Measurements from ENCODE around the gene MRPS18B. TPM values are rescaled to one million over a fixed set of nuclear protein-coding genes. Genes with fewer than 3 reads are reported as not detected.

Gene MRPS18B
- total RNA-seq, 4 donors from 2014 or later, result 48.1 to 85.7 (median 62.4) TPM

DNA sequence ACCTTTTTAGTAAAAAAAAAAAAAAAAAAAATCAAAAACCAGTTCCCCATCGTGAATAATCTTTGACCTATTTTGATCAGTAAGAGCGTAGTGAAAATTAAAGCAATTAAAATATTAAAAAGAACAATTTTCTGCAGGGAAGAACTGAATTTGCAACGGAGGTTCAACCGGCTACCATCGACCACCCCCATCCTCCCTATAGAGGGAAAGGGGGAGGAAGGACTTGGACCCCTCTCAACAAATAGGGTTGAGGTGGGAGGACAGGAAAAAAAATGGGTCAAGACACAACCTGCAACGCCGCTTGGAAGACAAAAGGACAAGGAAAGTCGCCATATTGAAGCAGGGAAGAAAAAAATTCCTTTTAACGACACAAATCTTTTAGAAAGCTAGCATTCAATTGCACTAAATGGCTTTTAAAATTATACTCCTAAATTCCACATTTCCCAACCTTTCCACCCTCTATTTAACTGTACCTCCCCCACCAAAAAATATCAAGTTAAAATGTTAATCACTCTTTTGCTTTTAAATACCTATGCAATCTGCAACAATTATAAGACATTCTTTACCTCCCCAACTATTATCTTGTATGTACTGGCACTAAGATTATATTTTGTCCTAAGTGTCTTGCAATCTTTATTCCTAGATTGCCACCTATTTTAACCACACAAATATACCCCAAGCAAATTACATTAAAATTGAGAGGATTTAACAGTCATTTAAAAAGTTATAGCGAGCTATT is 2.3 kb upstream of the MRPS18B start:
- WGBS, result under 1% methylated on average over 10 of the region's 10 CpGs

DNA sequence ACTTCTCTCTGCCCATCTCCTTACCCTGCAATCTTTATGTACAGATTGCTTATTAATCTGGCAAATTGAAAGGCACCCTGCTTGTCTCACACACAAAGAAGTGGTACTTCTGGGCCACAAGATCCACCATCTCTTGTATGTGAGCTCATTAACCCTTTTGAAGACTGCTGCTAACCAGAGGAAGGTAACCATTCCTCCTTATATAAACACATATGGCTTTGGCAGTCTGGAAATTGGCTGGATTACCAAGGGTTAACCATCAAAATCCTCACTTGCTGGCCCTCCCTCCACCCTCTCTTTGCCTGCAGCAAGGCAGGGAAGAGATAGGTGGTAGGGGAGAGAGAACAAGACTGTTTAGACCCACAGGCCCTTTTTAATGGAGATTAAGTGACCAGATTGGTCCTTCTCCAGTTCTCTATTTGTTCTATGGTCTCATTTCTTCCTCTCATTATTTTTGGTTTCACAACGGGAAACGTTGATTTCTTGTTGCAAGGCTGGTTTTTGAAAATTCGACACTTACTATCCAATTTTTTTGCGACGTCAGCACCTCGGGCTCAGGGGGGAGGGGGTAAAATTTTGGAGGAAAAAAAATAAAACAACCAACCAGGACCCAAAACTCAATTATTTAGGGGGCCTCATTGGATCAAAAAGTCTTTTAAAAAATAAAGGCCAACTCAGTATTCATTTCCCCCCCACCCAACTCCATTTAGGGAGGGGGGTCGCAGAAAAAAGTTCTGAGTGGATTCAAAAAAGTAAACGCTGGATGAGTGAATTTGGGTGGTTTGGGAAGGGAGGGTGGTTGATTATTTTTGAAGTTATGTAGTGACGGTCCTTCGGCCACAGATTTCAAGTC is 1.5 kb upstream of the MRPS18B start:
- under 1% methylated on average over 10 of the region's 10 CpGs for WGBS
- H3K27ac ChIP-seq, result peak overlapping the region; percentile 98
- peaks cover 28% of the 10 kb centered on the region for H3K36me3 ChIP-seq
- H3K4me1 ChIP-seq, result peaks cover 51% of the 10 kb centered on the region
- H3K27me3 ChIP-seq, result no peaks in the 10 kb centered on the region
- no peaks in the 10 kb centered on the region for H3K9me3 ChIP-seq
- no peak for DNase-seq (ENCODE audit: low spot score in 2 of 2)
- TF ChIP-seq POLR2AphosphoS5 (IDR thresholded peaks at IDR 0.05) (peak in 1 of 3 donors; percentile 57), POLR2A (IDR thresholded peaks at IDR 0.05) (peak in 1 of 2 donors; percentile 4), EP300 (IDR thresholded peaks at IDR 0.05) (no peak)
- peak overlapping the region; percentile 90 for H3K4me3 ChIP-seq

More for the DNA sequence above, 2.3 kb upstream of the MRPS18B start:
- peak overlapping the region; percentile 98 for H3K27ac ChIP-seq
- H3K27me3 ChIP-seq, result no peaks in the 10 kb centered on the region
- DNase-seq (ENCODE audit: low spot score in 2 of 2), result no peak
- H3K36me3 ChIP-seq, result peaks cover 20% of the 10 kb centered on the region
- peak in 2 of 3 donors; percentile 30 to 76 for TF ChIP-seq POLR2AphosphoS5 (IDR thresholded peaks at IDR 0.05)
- peak in 1 of 2 donors; percentile 7 for TF ChIP-seq POLR2A (IDR thresholded peaks at IDR 0.05)
- no peak for TF ChIP-seq EP300 (IDR thresholded peaks at IDR 0.05)
- TF ChIP-seq, protein P1, sequence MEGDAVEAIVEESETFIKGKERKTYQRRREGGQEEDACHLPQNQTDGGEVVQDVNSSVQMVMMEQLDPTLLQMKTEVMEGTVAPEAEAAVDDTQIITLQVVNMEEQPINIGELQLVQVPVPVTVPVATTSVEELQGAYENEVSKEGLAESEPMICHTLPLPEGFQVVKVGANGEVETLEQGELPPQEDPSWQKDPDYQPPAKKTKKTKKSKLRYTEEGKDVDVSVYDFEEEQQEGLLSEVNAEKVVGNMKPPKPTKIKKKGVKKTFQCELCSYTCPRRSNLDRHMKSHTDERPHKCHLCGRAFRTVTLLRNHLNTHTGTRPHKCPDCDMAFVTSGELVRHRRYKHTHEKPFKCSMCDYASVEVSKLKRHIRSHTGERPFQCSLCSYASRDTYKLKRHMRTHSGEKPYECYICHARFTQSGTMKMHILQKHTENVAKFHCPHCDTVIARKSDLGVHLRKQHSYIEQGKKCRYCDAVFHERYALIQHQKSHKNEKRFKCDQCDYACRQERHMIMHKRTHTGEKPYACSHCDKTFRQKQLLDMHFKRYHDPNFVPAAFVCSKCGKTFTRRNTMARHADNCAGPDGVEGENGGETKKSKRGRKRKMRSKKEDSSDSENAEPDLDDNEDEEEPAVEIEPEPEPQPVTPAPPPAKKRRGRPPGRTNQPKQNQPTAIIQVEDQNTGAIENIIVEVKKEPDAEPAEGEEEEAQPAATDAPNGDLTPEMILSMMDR (IDR thresholded peaks at IDR 0.05), result no peak
- H3K4me1 ChIP-seq, result peaks cover 56% of the 10 kb centered on the region
- H3K9me3 ChIP-seq, result no peaks in the 10 kb centered on the region
- peak overlapping the region; percentile 90 for H3K4me3 ChIP-seq

DNA sequence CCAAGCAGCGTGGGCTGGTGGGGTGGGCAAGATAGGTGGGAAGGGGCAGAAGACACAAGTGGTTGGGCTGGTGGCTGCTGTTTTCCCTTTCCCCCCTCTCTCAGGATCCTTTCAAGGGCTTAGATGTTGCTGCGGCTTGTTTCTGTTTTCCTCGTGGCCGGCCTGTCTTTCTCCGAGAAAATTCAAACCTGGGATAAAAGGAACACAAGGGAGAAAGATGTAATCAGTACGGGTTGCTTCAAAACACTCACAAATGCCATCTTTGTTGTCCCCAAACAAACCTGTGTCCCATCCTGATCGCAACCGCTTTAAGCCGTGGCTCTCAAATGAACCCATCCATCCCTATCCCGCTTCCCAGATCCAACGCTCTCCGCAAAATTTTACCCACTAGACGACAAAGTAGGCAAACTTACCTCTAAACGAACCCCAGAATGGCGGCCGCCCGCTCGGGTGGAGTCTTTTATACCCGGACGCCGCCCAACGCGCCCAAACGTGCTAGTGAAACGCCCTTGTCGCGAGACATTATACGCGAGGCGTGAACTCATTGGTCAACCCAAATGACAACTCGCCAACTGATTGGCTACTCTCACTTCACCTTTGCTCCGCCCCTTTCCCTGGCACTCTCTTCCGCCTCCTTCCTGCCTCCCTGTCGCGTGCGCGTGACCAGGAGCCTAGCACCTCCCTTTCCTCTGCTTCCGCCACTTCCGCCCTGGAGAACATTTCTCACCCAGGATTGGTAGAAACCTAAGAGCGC is 652 bp upstream of the MRPS18B start, which contains the start of gene PPP1R10:
Gene PPP1R10 (minus strand): TSS at position 433 of the 754 bp plus-strand sequence. CDS start 7,299 bp downstream, outside the sequence.
- H3K4me1 ChIP-seq, result peaks cover 43% of the 10 kb centered on the region
- TF ChIP-seq POLR2AphosphoS5 (IDR thresholded peaks at IDR 0.05), result peak; percentile 100
- TF ChIP-seq POLR2A (IDR thresholded peaks at IDR 0.05), result peak; percentile 99 to 100
- TF ChIP-seq, protein P1 (IDR thresholded peaks at IDR 0.05), result no peak

DNA sequence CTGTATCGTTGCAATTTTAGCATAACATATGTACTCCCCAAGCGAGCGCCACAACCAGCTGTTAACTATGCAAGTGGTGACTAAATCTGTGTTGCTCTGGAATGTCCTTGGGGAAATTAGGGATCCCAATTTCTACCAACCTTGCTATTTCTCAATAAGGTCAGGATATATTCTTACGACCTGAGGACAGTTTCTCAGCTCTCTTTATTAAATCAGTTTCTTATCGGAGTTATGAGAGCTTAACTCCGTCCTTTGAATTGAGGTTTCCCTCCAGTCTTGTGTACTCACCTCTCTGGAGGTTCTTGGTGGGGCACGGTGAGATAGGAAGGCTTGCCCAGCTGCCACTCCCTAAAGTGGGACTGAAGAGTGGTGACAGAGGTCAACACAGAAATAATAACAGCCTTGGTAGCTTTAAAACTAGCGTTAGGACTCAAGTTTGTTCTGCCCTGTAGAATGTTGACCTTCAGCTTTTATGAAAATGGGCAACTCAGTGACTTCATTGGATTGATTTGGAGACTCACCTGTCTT is 694 bp downstream of the MRPS18B start:
- Histone ChIP-seq H3K36me3 (peaks cover 49% of the 10 kb centered on the region), H3K4me3 (peak overlapping the region; percentile 90), H3K27me3 (no peaks in the 10 kb centered on the region), H3K9me3 (no peaks in the 10 kb centered on the region), H3K4me1 (peaks cover 30% of the 10 kb centered on the region), H3K27ac (peak overlapping the region; percentile 98)
- 11% methylated on average over 8 of the region's 8 CpGs for WGBS
- DNase-seq (ENCODE audit: low spot score in 2 of 2), result no peak
- TF ChIP-seq, protein P1 (IDR thresholded peaks at IDR 0.05), result no peak
- TF ChIP-seq POLR2A (IDR thresholded peaks at IDR 0.05), result no peak
- no peak for TF ChIP-seq EP300 (IDR thresholded peaks at IDR 0.05)

More for the DNA sequence above, 652 bp upstream of the MRPS18B start, which contains the start of gene PPP1R10:
- under 1% methylated on average over 40 of the region's 40 CpGs for WGBS
- peak; percentile 99 for DNase-seq (ENCODE audit: low spot score in 2 of 2)
- Histone ChIP-seq H3K36me3 (peaks cover 36% of the 10 kb centered on the region), H3K27ac (peak within 1 kb of the TSS; percentile 98), H3K9me3 (no peaks in the 10 kb centered on the region), H3K4me3 (peak within 1 kb of the TSS; percentile 90), H3K27me3 (no peaks in the 10 kb centered on the region)

DNA sequence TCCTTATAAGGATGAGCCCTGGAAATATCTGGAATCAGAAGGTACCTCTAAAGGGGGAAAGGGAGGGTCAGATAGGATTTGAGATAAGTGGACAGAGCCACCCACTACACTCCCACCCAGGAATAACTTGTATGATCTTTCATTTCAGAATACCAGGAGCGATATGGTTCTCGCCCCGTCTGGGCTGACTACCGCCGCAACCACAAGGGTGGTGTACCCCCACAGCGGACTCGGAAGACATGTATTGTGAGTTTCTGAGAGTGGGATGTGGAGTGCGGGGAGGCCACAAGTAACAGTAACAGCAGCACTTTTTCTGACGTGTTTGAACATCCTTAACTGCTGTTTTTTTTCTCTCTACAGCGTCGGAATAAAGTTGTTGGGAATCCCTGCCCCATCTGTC is 1.9 kb downstream of the MRPS18B start:
- TF ChIP-seq POLR2A (IDR thresholded peaks at IDR 0.05), result no peak
- no peak overlapping the region for H3K4me3 ChIP-seq
- WGBS, result 93% methylated on average over 11 of the region's 11 CpGs
- H3K36me3 ChIP-seq, result peaks cover 61% of the 10 kb centered on the region
- H3K27ac ChIP-seq, result no peak overlapping the region
- H3K4me1 ChIP-seq, result peaks cover 18% of the 10 kb centered on the region
- no peaks in the 10 kb centered on the region for H3K9me3 ChIP-seq
- DNase-seq (ENCODE audit: low spot score in 2 of 2), result no peak
- no peaks in the 10 kb centered on the region for H3K27me3 ChIP-seq

Data from suprapubic skin (tissue), 4 donors.